RPMI7951 (cell line): Measurements from ENCODE around the gene SOCS7. TPM values are rescaled to one million over a fixed set of nuclear protein-coding genes. Genes with fewer than 3 reads are reported as not detected.

Experiments
- DNase-seq: peaks from one replicate; pipeline ENCODE4 v3.0.0-alpha.2; 2012; ENCODE audit warnings: low read depth
- total RNA-seq: library from RNA; depleted of rRNA; stranded (reverse); fragments of >200 nt; shearing (Covaris generic); gene quantifications from 2 replicates; pipeline ENCODE4 v1.2.3, GENCODE V29; 2014; rRNA removed

SOCS7 gene
- total RNA-seq, 1 experiment from 2014 or later, result 5.2 TPM

- DNase-seq, result no peak
Observed at GRCh38 chr17:38440614-38441397, 89.2 kb downstream of the SOCS7 start.

- DNase-seq, result no peak
Observed at GRCh38 chr17:38441429-38442061, 89.9 kb downstream of the SOCS7 start.

GRCh38 chr17:38442548-38442947 lies 90.9 kb downstream of the SOCS7 start:
- no peak for DNase-seq

DNA sequence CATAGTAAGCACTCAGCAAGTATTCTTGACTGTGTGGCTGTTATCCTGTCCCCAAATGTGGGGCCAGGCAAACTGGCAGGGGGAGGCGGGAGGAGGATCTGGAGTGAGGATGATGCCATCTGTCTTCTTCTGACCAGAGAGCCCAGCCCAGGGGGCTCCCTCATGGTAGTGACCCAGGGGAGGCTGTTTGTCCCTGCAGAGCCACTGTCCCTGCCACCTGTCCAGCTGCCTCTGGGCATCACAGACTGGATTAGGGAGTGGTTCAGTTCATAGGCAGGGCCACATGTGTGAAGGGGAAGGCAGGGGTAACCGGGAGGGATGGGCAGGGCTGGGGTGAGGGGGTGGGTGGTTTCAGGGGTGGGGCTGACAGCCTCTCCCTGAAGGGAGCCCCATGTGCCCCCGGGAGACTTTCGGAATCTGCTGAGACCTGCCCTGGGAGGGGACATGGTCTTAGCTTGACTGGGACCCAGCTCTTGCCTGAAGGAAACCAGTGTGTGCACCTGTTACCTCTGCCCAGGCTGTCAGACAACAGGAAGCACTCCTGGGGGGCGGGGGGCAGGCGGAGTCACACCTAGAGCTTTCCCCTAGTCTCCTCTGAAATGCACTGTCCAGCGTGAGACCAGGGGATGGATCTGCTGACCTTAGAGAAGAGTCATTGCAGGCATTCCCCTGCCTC lies 91.8 kb downstream of the SOCS7 start:
- no peak for DNase-seq

DNA sequence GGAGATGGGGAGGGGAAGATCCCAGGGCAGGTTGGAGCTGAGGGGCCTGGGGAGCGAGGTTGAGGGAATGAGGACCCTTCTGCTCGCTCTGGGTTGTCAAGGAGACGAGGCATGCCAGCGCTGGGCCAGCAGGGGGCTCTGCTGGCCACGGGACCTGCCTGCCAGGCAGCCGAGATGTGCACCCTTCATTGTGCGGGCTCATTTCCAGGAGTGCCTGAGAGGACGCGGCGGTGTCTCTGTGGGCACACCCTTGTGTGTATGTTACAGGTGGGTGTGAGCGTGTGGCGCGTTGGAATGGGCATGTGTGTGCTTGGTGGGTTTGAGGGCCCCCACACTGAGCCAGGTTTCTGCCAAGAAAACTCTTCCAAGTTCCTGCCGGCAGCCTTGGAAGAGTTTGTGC lies 92.5 kb downstream of the SOCS7 start:
- peak; percentile 47 for DNase-seq

GRCh38 chr17:38447502-38448085 lies 96.0 kb downstream of the SOCS7 start:
- no peak for DNase-seq

GRCh38 chr17:38448208-38448771 lies 96.6 kb downstream of the SOCS7 start:
- no peak for DNase-seq

- DNase-seq, result no peak
Observed at GRCh38 chr17:38449364-38449763, 97.7 kb downstream of the SOCS7 start.

DNA sequence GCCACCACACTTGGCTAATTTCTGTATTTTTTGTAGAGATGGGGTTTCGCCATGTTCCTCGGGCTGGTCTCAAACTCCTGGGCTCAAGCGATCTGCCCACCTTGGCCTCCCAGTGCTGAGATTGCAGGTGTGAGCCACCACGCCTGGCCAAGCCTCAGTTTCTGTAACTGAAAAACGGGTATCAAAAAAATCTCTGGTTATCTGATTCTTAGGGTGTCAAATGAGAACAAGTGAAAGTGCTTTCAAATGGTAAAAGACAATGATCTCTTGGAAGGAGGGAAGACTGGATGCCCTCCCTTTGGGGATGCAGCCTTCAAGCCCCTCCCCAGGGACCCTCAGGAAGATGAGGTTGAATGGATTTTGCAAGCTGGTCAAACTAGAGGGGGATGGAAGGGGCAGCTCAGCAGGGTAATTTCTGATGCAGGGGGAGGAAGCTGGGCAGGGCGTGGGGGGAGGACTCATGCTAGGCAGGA lies 98.9 kb downstream of the SOCS7 start:
- no peak for DNase-seq

DNA sequence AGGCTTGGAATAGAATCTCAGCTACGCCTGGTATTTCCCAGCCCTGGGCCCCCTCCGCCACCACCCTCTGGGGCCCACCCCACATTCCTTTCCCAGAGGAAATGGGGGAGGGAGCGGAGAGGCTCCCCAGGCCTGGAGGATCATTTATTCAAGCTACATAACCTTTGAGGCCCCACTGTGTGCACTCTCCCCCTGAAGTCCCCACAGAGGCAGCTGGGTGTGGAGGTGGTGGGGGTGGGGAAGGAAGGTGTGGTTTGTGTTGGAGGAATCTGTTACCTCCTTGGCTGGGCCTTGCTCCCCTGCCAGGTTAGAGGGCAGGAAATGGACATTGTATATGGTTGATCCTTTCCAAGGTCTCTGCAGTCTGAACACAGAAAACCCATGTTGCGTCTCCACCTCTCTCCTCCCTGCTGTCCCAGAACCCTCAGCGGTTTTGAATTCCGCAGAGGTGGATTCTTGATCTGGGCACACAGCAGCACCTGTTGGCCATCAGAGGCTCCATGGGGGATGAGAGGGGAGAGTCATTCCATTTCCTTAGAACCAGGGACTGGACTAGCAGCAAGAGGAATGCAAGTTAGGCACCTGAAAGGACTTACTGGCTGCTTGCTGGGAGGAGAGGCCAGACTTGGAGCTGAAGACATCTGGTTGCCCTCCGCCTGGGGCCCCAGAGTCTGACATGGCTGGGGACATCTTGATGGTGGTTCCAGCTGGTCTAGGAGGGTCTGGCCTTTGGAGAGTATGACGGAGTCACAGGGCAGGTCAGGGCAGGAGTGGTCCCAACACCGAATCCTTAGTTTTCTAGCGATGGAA lies 99.6 kb downstream of the SOCS7 start:
- peak; percentile 44 for DNase-seq

DNA sequence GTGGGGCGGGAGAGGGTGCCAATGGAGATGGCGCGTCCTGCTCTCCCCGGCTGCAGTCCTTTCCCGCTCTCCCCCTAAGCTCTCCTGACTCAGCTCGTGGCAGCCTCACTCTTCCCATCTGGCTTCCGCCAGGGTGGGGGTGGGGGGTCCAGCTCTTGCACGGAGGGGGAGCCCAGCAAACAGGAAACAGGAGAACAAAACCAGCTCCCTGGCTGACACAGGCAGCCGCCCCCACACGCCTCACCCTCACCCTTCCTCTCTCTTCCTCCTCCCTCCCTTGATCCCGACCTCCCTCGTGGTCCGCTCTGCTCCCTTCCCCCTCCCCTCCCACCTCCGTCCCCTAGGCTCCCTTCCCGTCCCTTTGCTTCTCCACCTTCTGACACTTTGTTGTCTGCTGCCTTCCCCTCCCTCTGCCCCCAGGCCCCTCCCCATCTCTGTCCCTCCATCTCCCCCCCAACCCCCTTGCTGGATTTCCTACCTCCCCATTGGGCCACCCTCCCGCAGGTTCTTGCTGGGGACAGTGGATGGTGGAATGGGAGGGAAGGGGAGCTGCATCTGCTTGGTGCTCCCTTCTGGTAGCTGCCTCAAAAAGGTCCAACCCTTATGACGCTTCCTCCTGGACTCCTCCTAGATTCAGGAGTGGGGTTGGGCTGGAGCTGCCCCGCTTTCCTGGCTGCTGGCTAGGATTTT lies 100.3 kb downstream of the SOCS7 start:
- DNase-seq, result peak; percentile 60

DNA sequence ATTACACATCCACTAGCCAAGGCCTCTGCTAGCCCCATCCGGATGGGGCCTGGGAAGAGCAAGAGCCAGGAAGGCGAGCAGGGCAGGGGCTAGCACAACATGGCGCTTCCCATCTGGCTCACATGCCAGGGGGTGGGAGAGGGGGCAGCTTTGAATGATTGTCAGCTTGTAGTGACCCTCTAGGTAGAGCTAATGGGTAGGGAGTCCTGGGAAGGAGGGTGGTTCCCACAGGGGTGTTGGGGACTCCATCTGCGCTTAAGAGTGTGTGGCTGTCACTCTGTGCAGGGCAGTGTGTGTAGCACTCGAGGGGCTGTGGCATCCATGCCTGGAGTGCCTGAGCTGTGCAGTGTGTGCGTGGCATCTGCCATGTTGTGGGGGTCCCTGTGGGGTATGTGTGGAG lies 101.1 kb downstream of the SOCS7 start:
- no peak for DNase-seq

- DNase-seq, result peak; percentile 61
Observed at GRCh38 chr17:38453951-38454421, 102.3 kb downstream of the SOCS7 start.

- peak; percentile 87 for DNase-seq
Observed at GRCh38 chr17:38454532-38454931, 102.9 kb downstream of the SOCS7 start.

Other genes with a start within 250 kb of the SOCS7 start
- not detected in 2 replicates for gene TBC1D3E, start 223.9 kb upstream of the SOCS7 start, total RNA-seq
- not detected in 2 replicates for gene TBC1D3, start 159.3 kb upstream of the SOCS7 start, total RNA-seq
- gene MRPL45, start 54.7 kb upstream of the SOCS7 start, total RNA-seq, result 34.5 and 39.9 TPM in 2 replicates
- not detected in 2 replicates for gene GPR179, start 7.9 kb upstream of the SOCS7 start, total RNA-seq
- 4.6 and 6.3 TPM in 2 replicates for gene ARHGAP23, start 76.6 kb downstream of the SOCS7 start, total RNA-seq